Lower lobe of right lung (tissue), 2 donors: ENCODE data around the gene DMC1. TPM values are rescaled to one million over a fixed set of nuclear protein-coding genes. Genes with fewer than 3 reads are reported as not detected.

ENCODE experiments used
- ATAC-seq, 2 donors: fragments of 200-7000 bp; cut with Tn5 transposase; one replicate each; pipeline ENCODE4 v1.9.1; 2020 to 2022; ENCODE audit warnings: mild to moderate bottlenecking in 2 of 2, moderate library complexity in 2 of 2
- DNase-seq: peaks from one replicate; pipeline ENCODE4 v3.0.0-alpha.2; 2020
- H3K27ac ChIP-seq: fragments of 200-600 bp; one replicate; pipeline ENCODE4 v1.8.0; 2022
- H3K27me3 ChIP-seq: fragments of 200-600 bp; one replicate; pipeline ENCODE4 v1.8.0; 2022; ENCODE audit warnings: low read depth
- H3K36me3 ChIP-seq: fragments of 200-600 bp; one replicate; pipeline ENCODE4 v1.8.0; 2022; ENCODE audit warnings: mild to moderate bottlenecking
- H3K4me1 ChIP-seq: fragments of 200-600 bp; one replicate; pipeline ENCODE4 v1.8.0; 2022
- H3K4me3 ChIP-seq: fragments of 200-600 bp; one replicate; pipeline ENCODE4 v1.8.0; 2022; ENCODE audit warnings: mild to moderate bottlenecking
- H3K9me3 ChIP-seq: fragments of 200-600 bp; one replicate; pipeline ENCODE4 v1.8.0; 2022
- CTCF ChIP-seq: fragments of 200-600 bp; IDR thresholded peaks from one replicate; pipeline ENCODE4 v1.8.0; 2022; ENCODE audit warnings: antibody characterized with exemption, mild to moderate bottlenecking
- intact Hi-C: fragments of 100-400 bp; cut with DNase I; formaldehyde crosslinking; loops from one replicate; pipeline ENCODE4 v1.11.0; 2022
- total RNA-seq: library from RNA; stranded (reverse); fragmentation: NEBNext Ultra II Directional; extraction: Animal tissue kit (Norgen Biotek cat#: 25700); gene quantifications from one replicate; pipeline ENCODE4 v1.2.1, GENCODE V29; 2021
- donor health status: DM: no; HTN: yes; CAD: no; lungs with severe emphysema.

DMC1 gene
- total RNA-seq, 1 donor from 2014 or later, result 0.97 TPM

GRCh38 chr22:38570779-38571364 lies 889 bp upstream of the DMC1 start:
- DNase-seq (peak; percentile 51), ATAC-seq (peak; percentile 23 to 43)
- intact Hi-C loops, result no loop called here
- H3K27ac ChIP-seq, result no peak overlapping the region
- no peaks in the 10 kb centered on the region for H3K36me3 ChIP-seq
- no peak for TF ChIP-seq CTCF
- H3K27me3 ChIP-seq, result no peaks in the 10 kb centered on the region
- peaks cover 13% of the 10 kb centered on the region for H3K4me1 ChIP-seq
- H3K4me3 ChIP-seq, result peak overlapping the region; percentile 60
- no peaks in the 10 kb centered on the region for H3K9me3 ChIP-seq

- ATAC-seq (peak; percentile 18 to 20), DNase-seq (no peak)
- Histone ChIP-seq H3K36me3 (no peaks in the 10 kb centered on the region), H3K4me3 (peak overlapping the region; percentile 60), H3K27ac (peak overlapping the region; percentile 42), H3K4me1 (peaks cover 13% of the 10 kb centered on the region), H3K27me3 (no peaks in the 10 kb centered on the region), H3K9me3 (no peaks in the 10 kb centered on the region)
- TF ChIP-seq CTCF, result no peak
- intact Hi-C loops, result no loop called here
Observed at GRCh38 chr22:38569181-38569971, 607 bp downstream of the DMC1 start.

GRCh38 chr22:38567531-38568285 lies 2.3 kb downstream of the DMC1 start:
- intact Hi-C loops, result no loop called here
- no peak overlapping the region for H3K4me3 ChIP-seq
- H3K36me3 ChIP-seq, result no peaks in the 10 kb centered on the region
- ATAC-seq, result no peak
- no peaks in the 10 kb centered on the region for H3K9me3 ChIP-seq
- no peak for TF ChIP-seq CTCF
- H3K27ac ChIP-seq, result no peak overlapping the region
- no peak for DNase-seq
- no peaks in the 10 kb centered on the region for H3K27me3 ChIP-seq
- peaks cover 13% of the 10 kb centered on the region for H3K4me1 ChIP-seq

DNA sequence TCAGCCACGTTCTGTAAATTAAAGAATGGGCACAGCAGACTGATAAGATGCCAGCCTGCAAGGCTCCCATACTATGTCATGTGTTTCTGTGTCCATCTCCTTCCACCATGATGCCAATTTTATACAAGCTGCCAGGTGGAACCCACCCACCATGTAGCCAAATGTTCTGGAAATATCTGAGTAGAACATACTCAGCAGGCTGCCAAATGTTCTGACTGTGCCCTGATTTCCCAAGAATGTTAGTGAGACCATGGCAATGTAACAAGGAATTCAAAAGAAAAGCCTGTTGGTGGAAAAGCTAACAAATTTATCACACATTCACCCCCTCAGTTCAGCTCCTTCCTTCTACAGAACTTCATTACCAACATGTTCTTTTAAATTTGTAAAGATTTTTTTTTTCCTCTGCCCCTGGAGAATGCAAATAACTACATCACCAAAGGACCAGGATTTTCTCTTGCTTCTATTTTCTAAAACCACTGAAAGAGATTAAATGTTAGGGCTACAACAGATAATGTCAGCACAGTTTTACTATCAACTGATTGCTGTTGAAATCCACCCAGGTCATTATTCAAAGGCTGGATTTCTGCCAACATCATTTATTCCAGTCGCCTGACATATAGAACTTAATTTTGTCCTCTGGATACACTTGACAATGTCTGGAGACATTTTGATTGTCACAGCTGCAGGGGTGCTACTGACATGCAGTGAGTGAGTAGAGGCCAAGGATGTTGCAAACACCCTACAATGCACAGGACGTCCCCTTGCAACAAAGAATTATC lies 3.1 kb downstream of the DMC1 start:
- no peaks in the 10 kb centered on the region for H3K9me3 ChIP-seq
- no peak for DNase-seq
- H3K4me1 ChIP-seq, result peaks cover 13% of the 10 kb centered on the region
- ATAC-seq, result no peak
- H3K27ac ChIP-seq, result no peak overlapping the region
- no peaks in the 10 kb centered on the region for H3K36me3 ChIP-seq
- TF ChIP-seq CTCF, result no peak
- H3K27me3 ChIP-seq, result no peaks in the 10 kb centered on the region
- no peak overlapping the region for H3K4me3 ChIP-seq
- intact Hi-C loops, result no loop called here

GRCh38 chr22:38565441-38565840 lies 4.5 kb downstream of the DMC1 start:
- H3K4me3 ChIP-seq, result no peak overlapping the region
- intact Hi-C loops, result no loop called here
- no peaks in the 10 kb centered on the region for H3K9me3 ChIP-seq
- no peaks in the 10 kb centered on the region for H3K27me3 ChIP-seq
- ATAC-seq (no peak), DNase-seq (no peak)
- no peak overlapping the region for H3K27ac ChIP-seq
- no peaks in the 10 kb centered on the region for H3K36me3 ChIP-seq
- TF ChIP-seq CTCF, result no peak
- peaks cover 5% of the 10 kb centered on the region for H3K4me1 ChIP-seq
